ENCODE data around the gene TMEM8B. TPM values are rescaled to one million over a fixed set of nuclear protein-coding genes. Genes with fewer than 3 reads are reported as not detected.

TMEM8B gene
- total and polyA plus RNA-seq, 2 of the 8 experiments (the other 6 are each of a cell fraction or from before 2014, with no cell fraction given): 7.5 to 10.4 TPM

DNA sequence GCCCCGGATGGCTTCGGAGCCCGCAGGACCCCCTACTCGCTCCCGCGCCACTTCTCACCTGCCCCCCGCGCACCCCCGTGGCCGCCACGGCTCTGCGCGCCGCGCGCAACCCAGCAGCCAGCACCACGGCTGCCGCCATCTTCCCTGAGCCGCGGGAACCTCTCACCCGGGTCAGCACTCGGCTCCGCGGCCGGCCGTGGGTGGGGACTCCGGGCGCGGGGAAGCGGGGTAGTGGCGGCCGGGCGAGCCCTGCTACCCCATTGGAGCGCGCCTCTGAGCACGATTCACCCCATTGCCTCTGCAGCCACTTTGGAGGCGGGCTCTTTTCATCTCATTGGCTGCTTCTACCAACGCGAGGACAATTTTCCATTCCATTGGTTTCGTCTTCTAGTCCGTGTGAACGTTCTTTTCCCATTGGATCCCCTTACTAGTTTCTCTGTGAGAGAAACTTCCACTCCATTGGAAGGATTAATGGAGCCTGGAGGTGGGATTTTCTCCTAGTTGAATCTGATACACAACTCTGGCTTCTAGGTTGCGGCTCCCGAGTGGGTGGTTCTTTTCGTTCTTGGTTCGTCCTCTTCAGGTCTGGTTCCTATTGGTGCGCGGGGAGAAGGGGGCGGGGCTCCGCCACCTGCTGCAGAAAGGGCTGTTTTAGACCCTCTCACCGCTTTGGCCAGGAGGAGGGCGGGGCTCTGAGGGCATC, 14.0 kb upstream of the TMEM8B start, which contains the start of gene HINT2 (continued):
- TF ChIP-seq, protein P1, sequence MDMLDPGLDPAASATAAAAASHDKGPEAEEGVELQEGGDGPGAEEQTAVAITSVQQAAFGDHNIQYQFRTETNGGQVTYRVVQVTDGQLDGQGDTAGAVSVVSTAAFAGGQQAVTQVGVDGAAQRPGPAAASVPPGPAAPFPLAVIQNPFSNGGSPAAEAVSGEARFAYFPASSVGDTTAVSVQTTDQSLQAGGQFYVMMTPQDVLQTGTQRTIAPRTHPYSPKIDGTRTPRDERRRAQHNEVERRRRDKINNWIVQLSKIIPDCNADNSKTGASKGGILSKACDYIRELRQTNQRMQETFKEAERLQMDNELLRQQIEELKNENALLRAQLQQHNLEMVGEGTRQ (IDR thresholded peaks at IDR 0.05; ENCODE audit: low read length): no peak
- TF ChIP-seq TBP (IDR thresholded peaks at IDR 0.05; ENCODE audit: low read depth, low read length): peak; percentile 37
- no peak for TF ChIP-seq KDM5A (IDR thresholded peaks at IDR 0.05; ENCODE audit: low read length)
- TF ChIP-seq CHD2 (IDR thresholded peaks at IDR 0.05; ENCODE audit: low read length): no peak; the same call in 1 of the 2 replicates
- peak in 1 of 2 experiments; percentile 54; a peak in 1 of 4 replicates for TF ChIP-seq HDAC2 (IDR thresholded peaks at IDR 0.05; ENCODE audit: borderline replicate concordance in 1 of 2, low read depth in 2 of 2, low read length in 2 of 2)
- no peak for TF ChIP-seq RAD21 (IDR thresholded peaks at IDR 0.05 in 1 of 2, conservative IDR thresholded peaks at IDR 0.05 in 1 of 2; ENCODE audit: low read depth in 2 of 2, low read length in 2 of 2)
- peak; percentile 29; the same call in 1 of the 2 replicates for TF ChIP-seq SP2 (IDR thresholded peaks at IDR 0.05; ENCODE audit: low read length)
- no peak for TF ChIP-seq CBX8 (IDR thresholded peaks at IDR 0.05; ENCODE audit: borderline replicate concordance, low read depth, low read length)
- TF ChIP-seq TEAD4 (IDR thresholded peaks at IDR 0.05; ENCODE audit: low read depth, low read length): no peak
- no peak for TF ChIP-seq CTBP2 (IDR thresholded peaks at IDR 0.05; ENCODE audit: borderline replicate concordance, insufficient read depth, insufficient read length, low read length)
- no peak for TF ChIP-seq GTF2F1 (IDR thresholded peaks at IDR 0.05; ENCODE audit: borderline replicate concordance, low read depth, low read length)
- no peak for TF ChIP-seq EP300 (IDR thresholded peaks at IDR 0.05; ENCODE audit: borderline replicate concordance in 1 of 2, low read depth in 2 of 2, low read length in 2 of 2)
- TF ChIP-seq TAF1 (IDR thresholded peaks at IDR 0.05; ENCODE audit: low read depth, low read length): peak; percentile 72
- TF ChIP-seq POU5F1 (IDR thresholded peaks at IDR 0.05; ENCODE audit: low read depth, low read length): no peak
- TF ChIP-seq BRCA1 (IDR thresholded peaks at IDR 0.05; ENCODE audit: low read depth, low read length): no peak
- no peak for TF ChIP-seq SIRT6 (IDR thresholded peaks at IDR 0.05; ENCODE audit: low read length)
- TF ChIP-seq CREB1 (IDR thresholded peaks at IDR 0.05): peak; percentile 34; the same call in 1 of the 2 replicates
- TF ChIP-seq GABPA (IDR thresholded peaks at IDR 0.05; ENCODE audit: borderline replicate concordance, insufficient read depth, low read length): no peak
- TF ChIP-seq SIX5 (IDR thresholded peaks at IDR 0.05; ENCODE audit: low read depth, low read length): no peak
- no peak for TF ChIP-seq FOSL1 (IDR thresholded peaks at IDR 0.05; ENCODE audit: insufficient read depth, low read depth, low read length)
